ENCODE measurements around the gene ERCC5. TPM values are rescaled to one million over a fixed set of nuclear protein-coding genes. Genes with fewer than 3 reads are reported as not detected.

ERCC5 gene
- 29.6 and 34.3 TPM in 2 replicates for total RNA-seq

GRCh38 chr13:102845630-102846260 lies at the start of gene ERCC5:
ERCC5 (plus strand) TSS chr13:102846032; CDS start chr13:102846267, 235 bp downstream.

GRCh38 chr13:102798581-102799425 lies 47.0 kb upstream of the ERCC5 start, which contains the start of the genes BIVM and POGLUT2:
BIVM (plus strand) TSS chr13:102799119; CDS start chr13:102807268, 8,149 bp downstream.
POGLUT2 (minus strand) TSS chr13:102798976; CDS start chr13:102798670, 306 bp downstream.

Other genes starting within 250 kb of the ERCC5 start
- 47.8 and 49.8 TPM in 2 replicates for gene TPP2, start 249.0 kb upstream of the ERCC5 start, total RNA-seq
- gene METTL21C, start 151.0 kb upstream of the ERCC5 start, total RNA-seq, result not detected in 2 replicates
- 35.4 and 38.5 TPM in 2 replicates for gene TEX30, start 72.2 kb upstream of the ERCC5 start, total RNA-seq
- 18.5 and 20.1 TPM in 2 replicates for gene POGLUT2, start 47.1 kb upstream of the ERCC5 start, total RNA-seq
- 11.3 and 18.1 TPM in 2 replicates for gene BIVM, start 46.9 kb upstream of the ERCC5 start, total RNA-seq
- not detected in 2 replicates for gene SLC10A2, start 220.4 kb downstream of the ERCC5 start, total RNA-seq

Data from mammary microvascular endothelial cell (primary cell).